Urinary bladder (tissue), 4 donors: ENCODE measurements around the gene ABHD6. TPM values are rescaled to one million over a fixed set of nuclear protein-coding genes. Genes with fewer than 3 reads are reported as not detected.
"Not testable (repeated sequence)": the region's sequence is repeated elsewhere in the genome, so short reads cannot be mapped to it uniquely, and the experiment has no call there.

Experiments
- DNase-seq: peaks from one replicate; pipeline ENCODE4 v3.0.0-alpha.2; 2015; ENCODE audit errors: extremely low spot score
- H3K27ac ChIP-seq: one replicate; pipeline ENCODE4 v1.5.1; 2013; ENCODE audit warnings: low read depth, mild to moderate bottlenecking, moderate library complexity
- H3K36me3 ChIP-seq: one replicate; pipeline ENCODE4 v1.6.1; 2013; ENCODE audit warnings: mild to moderate bottlenecking, moderate library complexity; ENCODE audit not compliant: insufficient read depth
- H3K4me1 ChIP-seq: one replicate; pipeline ENCODE4 v1.6.1; 2013; ENCODE audit warnings: mild to moderate bottlenecking, moderate library complexity; ENCODE audit not compliant: insufficient read depth
- H3K4me3 ChIP-seq: one replicate; pipeline ENCODE4 v1.5.1; 2013; ENCODE audit warnings: low read depth, low read length
- WGBS: extraction: QIAGEN DNeasy Blood & Tissue Kit; methylation state at CpG from one replicate; pipeline ENCODE4 v1.1.7; 2013; 5-methylcytosine and 5-hydroxymethylcytosine counted together
- polyA plus RNA-seq: library from polyadenylated mRNA; stranded (reverse); fragments of 200-250 nt; gene quantifications from one replicate; pipeline ENCODE4 v1.2.3, GENCODE V29; 2013
- total RNA-seq: library from RNA; depleted of rRNA; stranded (reverse); fragments of >200 nt; gene quantifications from one replicate; pipeline ENCODE4 v1.2.3, GENCODE V29; 2014
- donor health status: healthy with polysubstance abuse.
- donor health status: healthy.

The ABHD6 gene
- total and polyA plus RNA-seq, 2 donors = 7.2 to 8.8 TPM

DNA sequence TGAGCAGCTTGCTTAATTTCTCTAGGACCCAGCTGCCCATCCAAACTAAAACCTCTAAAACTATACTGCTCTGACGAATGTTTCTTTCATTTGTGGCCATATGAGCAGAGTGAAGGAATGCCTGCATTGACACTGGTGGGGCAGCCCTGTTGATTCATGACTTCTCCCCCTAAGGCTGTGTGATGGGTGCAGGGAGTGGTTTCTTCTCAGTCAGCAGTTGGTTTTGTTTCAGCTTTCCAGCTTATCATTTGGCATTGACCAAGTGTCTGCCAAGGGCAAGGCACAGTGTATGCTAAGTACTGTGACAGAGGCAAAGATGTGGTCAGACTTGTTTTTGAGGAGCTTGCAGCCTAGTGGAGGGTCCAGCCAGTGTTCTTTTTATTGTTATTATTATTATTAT is 4.7 kb downstream of the ABHD6 start:
- DNase-seq = no peak
- Histone ChIP-seq H3K4me1 (peaks cover 2% of the 10 kb centered on the region), H3K36me3 (no peaks in the 10 kb centered on the region), H3K27ac (no peak overlapping the region), H3K4me3 (no peak overlapping the region)
- WGBS = 78% methylated on average over 1 of the region's 1 CpG

DNA sequence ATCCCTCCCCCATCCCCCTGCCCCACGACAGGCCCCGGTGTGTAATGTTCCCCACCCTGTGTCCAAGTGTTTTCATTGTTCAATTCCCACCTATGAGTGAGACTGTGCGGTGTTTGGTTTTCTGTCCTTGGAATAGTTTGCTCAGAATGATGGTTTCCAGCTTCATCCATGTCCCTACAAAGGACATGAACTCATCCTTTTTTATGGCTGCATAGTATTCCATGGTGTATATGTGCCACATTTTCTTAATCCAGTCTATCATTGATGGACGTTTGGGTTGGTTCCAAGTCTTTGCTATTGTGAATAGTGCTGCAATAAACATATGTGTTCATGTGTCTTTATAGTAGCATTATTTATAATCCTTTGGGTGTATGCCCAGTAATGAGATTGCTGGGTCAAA is 5.3 kb downstream of the ABHD6 start:
- H3K36me3 ChIP-seq, H3K4me3 ChIP-seq, DNase-seq, H3K4me1 ChIP-seq, H3K27ac ChIP-seq: not testable (repeated sequence)
- WGBS = 72% methylated on average over 4 of the region's 4 CpGs

DNA sequence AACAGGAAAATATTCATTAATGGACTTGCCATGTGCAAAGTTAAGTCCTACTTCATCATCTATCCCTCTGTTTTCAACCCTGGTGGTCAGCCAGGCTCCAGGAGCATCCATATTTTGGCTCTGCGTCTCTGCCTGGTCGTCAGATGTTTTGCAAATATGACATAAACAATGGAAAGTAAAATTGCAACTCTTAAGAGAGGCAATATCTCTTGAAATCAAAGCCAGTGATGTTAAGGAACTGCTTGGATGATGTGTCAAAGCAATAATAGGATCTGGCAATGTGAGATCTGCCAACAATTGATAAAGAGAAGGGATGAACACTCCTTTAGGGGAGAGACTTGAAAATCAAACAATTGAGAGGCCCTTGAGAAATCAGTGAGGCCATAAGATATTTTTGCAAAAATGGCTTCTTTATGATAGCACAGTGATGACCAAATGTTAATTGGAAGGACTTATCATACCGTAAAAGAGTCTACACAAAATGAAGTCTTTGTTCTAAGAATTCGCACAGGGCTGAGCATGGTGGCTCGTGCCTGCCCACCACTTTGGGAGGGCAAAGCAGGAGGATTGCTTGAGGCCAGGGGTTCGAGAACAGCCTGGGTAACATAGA is 6.5 kb downstream of the ABHD6 start:
- Histone ChIP-seq H3K27ac (no peak overlapping the region), H3K4me1 (no peaks in the 10 kb centered on the region), H3K4me3 (no peak overlapping the region), H3K36me3 (no peaks in the 10 kb centered on the region)
- WGBS = 89% methylated on average over 6 of the region's 6 CpGs
- no peak for DNase-seq

DNA sequence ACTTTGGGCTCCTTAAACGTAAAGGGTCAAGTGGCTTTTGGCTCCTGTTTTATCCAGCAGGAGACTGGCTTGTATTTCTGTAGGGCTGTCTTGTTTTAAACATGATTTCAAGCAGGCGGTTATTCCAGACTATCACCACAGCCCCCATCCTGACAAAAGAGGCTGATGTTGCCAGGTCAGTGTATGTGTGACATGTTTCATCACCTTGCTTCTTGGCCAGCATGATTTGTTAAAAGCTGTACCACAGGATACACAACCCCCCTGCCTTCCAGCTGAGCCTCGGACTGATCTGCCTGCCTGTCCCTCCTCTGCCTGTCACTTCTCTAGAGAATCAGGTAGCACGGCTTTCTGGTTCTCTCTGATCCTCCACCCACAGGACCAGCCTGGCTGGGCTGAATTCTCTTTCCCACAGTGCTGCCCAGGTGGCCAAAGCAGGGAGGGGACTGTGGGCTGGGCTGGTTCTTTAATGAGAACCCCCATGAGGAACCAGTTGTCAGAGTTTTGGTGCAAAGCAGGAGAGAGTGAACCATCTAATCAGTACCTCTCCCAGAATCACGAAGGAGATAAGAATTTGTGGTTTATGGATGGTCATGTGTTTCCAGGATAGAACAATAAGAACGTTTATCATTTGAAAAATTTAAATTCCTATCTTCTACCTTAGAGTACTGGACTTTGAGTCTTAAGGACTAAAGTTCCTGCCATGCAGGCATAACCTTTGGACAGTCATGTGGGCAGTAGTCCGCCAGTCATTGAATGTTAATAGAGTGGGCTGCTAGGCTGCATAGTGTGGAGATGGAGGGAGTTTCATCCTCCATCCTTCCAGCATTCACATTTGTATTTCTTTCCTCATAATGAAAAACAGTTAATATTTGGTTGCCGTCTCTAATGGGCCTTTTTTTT is 8.8 kb downstream of the ABHD6 start:
- H3K36me3 ChIP-seq = no peaks in the 10 kb centered on the region
- no peak overlapping the region for H3K4me3 ChIP-seq
- 74% methylated on average over 8 of the region's 8 CpGs for WGBS
- H3K27ac ChIP-seq = no peak overlapping the region
- no peaks in the 10 kb centered on the region for H3K4me1 ChIP-seq
- no peak for DNase-seq

DNA sequence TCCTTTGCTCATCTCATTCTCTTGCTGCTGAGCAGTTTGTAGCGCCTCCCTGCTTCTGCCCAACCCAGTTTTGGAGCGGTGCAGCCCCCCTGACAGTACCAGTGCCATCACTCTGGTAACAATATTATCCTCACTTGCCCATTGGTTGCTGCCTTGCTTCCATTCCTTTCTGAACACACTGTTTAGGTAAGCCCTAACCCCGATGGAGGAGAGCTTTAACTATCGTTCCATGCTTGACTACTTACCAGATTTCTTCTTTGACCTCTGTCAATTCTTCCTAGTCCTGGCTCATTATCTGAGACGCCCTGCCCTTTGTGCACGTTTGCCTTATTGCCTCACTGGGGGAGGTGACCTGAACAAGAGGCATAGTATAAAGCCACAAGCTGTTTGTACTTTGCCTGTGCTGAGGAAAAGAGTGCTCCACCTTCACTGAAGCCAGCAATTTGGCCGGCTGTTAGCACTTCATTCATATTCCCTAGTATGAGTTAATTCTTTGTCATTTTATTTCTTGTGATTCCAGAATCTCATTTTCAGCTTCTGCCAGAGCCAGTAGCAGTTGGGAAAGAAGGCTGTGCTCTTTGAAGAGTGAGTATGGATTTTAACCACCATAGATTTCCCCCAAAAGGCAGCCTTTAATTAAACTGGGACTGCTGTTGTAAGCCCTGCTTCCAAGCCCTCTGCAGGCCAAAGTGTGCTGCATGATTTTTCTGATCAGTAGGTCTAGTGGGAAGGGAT is 11.9 kb downstream of the ABHD6 start:
- no peak overlapping the region for H3K27ac ChIP-seq
- no peak for DNase-seq
- H3K36me3 ChIP-seq = no peaks in the 10 kb centered on the region
- no peak overlapping the region for H3K4me3 ChIP-seq
- 66% methylated on average over 7 of the region's 7 CpGs for WGBS
- no peaks in the 10 kb centered on the region for H3K4me1 ChIP-seq

DNA sequence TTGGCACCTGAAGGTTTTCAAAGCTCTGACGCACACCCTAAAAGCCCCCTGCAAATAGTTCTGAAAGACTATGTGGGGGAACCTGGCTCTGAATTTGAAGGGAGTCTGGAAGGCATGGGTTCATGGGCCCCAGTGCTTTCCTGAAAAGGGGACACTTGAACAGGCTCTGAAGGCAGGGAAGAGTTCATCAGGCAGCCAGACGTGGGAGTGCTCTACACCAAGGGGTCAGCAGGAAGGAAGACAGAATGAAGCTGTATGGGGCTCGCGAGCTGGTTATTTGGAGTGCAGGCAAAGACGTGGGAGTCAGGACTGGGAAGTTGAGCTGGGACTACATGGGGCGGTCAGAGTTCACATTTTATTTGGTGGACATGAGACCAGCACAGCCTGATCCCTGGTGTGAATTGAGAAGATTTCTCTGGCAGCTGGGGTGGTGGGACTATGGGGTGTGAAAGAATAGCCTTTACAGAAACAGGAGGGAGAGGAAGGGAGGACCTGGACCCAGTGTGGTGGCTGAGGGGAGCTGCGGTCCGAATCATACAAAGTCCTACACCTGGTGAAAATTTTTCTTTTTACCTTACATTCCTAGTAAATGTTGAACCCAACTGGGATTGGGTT is 12.6 kb downstream of the ABHD6 start:
- H3K36me3 ChIP-seq = no peaks in the 10 kb centered on the region
- no peak overlapping the region for H3K4me3 ChIP-seq
- 86% methylated on average over 8 of the region's 8 CpGs for WGBS
- no peak for DNase-seq
- H3K27ac ChIP-seq = no peak overlapping the region
- H3K4me1 ChIP-seq = no peaks in the 10 kb centered on the region

DNA sequence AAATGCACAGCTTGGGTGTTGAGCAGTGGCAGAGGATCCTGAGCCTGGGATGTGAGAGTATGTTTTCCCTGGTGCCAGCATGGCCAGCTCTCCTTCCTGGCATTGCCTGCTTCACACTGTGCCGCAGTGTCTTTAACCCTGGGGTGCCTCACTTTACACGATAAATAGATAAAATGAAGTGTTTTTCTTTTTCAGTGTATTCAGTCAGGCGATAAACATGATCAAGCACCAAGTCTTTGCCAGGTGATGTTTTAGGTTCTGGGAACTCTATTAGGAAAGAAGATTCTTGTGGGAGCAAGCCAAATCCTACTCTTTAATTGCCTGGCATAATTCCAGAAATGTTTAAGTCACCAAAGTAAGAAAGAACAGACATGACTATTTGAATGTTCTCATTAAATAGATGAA is 14.0 kb downstream of the ABHD6 start:
- WGBS = 60% methylated on average over 3 of the region's 3 CpGs
- DNase-seq = no peak
- no peaks in the 10 kb centered on the region for H3K36me3 ChIP-seq
- H3K4me3 ChIP-seq = no peak overlapping the region
- no peaks in the 10 kb centered on the region for H3K4me1 ChIP-seq
- H3K27ac ChIP-seq = no peak overlapping the region

DNA sequence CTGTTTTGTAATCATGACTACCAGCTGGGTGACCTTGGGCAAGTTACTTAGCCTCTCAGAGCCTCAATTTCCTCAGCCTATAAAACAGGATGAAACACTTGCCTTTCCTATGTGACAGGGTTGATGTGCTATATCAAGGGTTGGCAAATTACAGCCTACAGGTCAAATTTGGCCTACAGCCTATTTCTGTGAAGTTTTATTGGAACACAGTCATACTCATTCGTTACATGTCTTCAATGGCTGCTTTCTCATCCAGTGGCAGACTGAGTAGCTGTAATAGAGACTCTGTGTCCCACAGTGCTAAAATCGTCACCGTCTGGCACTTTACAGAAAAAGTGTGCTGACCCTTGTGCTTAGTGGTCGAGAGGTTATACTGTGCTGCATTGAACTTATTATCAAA is 16.6 kb downstream of the ABHD6 start:
- DNase-seq = no peak
- H3K4me1 ChIP-seq = no peaks in the 10 kb centered on the region
- no peak overlapping the region for H3K27ac ChIP-seq
- WGBS = 77% methylated on average over 4 of the region's 4 CpGs
- no peaks in the 10 kb centered on the region for H3K36me3 ChIP-seq
- H3K4me3 ChIP-seq = no peak overlapping the region

DNA sequence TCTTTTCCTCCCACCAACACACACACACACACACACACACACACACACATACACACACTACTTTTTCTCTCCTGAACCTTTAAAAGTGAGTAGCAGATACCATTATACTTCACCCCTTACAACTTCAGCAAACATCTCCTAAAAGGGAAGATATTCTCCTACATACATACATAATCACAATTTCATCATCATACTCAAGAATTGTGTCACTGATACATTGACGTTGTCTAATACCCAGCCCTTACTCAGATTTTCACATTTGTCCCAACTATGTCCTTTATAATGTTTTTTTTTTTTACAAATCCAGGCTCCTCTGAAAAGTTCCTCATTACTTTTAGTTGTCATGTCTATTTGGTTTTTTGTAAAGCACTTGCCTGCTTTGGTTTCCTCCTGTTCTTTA is 18.5 kb downstream of the ABHD6 start:
- no peak overlapping the region for H3K27ac ChIP-seq
- 94% methylated on average over 1 of the region's 1 CpG for WGBS
- H3K36me3 ChIP-seq = no peaks in the 10 kb centered on the region
- H3K4me3 ChIP-seq = no peak overlapping the region
- no peak for DNase-seq
- H3K4me1 ChIP-seq = no peaks in the 10 kb centered on the region

DNA sequence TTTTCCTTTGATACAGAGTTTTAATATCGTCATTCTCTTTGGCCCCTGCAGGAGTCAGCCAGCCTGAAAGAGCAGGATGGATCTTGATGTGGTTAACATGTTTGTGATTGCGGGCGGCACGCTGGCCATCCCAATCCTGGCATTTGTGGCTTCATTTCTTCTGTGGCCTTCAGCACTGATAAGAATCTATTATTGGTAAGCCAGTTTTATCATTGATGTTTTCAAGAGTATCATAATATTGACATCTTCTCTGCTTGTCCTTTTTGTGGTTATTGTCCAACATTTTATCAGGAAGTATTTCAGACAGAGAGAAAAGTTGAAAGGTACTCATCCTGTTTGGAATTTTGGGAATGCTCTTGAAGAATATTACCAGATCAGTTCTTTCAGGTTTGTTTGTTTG is 18.9 kb downstream of the ABHD6 start:
- DNase-seq = no peak
- 92% methylated on average over 4 of the region's 4 CpGs for WGBS
- no peaks in the 10 kb centered on the region for H3K4me1 ChIP-seq
- no peak overlapping the region for H3K27ac ChIP-seq
- no peak overlapping the region for H3K4me3 ChIP-seq
- H3K36me3 ChIP-seq = no peaks in the 10 kb centered on the region

DNA sequence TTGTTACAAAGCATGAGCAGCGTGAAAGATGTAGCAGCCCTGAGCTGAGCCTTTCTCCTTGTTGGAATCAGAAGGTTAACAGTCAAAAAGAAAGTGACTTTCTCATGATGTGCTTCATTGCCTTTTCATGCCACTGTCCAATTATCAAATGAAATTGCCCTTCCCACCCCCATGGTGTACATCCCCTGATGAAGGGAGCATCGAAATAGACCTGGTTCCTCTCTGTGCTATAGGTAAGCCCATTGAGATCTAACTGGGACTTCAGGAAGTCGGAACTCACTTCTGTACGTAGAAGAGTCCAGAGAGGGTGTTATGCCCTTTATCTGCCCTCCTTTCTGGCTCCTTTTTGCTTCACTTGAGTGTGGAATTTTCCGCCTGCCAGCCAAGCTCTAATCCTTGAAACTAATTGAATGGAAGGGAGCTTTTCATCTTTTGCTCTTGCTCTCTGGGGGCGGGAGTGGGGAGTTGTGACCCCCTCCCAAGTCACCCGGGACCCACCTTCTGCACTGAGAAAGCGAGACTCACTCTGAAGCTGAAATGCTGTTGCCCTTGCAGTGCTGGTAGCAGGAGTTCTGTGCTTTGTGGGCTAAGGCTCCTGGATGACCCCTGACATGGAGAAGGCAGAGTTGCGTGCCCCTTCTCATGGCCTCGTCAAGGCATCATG is 20.9 kb downstream of the ABHD6 start:
- H3K36me3 ChIP-seq = no peaks in the 10 kb centered on the region
- H3K27ac ChIP-seq = no peak overlapping the region
- WGBS = 90% methylated on average over 10 of the region's 10 CpGs

DNA sequence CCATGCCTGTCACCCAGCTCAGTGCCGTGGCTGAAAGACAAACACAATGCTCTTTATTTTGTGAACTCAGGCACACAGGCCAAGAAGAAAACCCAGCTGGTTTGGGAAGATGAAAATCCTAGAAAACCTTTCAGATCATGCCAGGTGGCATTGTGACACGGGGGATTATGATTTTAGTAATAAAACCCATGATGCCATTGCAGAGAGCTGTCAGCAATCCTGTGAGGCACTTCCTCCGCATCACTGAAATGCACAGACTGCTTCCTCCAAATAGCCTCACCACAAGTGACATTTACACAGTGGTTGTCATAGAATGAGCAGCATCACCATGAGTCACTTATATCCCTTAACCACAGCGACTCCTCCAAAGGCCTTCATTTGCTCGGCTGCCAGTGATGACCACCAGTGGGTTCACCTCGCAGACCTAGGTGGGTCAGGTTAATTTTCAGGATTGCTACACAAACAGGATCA is 22.7 kb downstream of the ABHD6 start:
- H3K4me3 ChIP-seq = no peak overlapping the region
- H3K36me3 ChIP-seq = no peaks in the 10 kb centered on the region
- 89% methylated on average over 6 of the region's 6 CpGs for whole genome bisulfite sequencing
- no peak for DNase-seq
- H3K27ac ChIP-seq = no peak overlapping the region
- no peaks in the 10 kb centered on the region for H3K4me1 ChIP-seq

More for the DNA sequence above, 20.9 kb downstream of the ABHD6 start:
- DNase-seq = no peak
- Histone ChIP-seq H3K4me1 (no peaks in the 10 kb centered on the region), H3K4me3 (no peak overlapping the region)

DNA sequence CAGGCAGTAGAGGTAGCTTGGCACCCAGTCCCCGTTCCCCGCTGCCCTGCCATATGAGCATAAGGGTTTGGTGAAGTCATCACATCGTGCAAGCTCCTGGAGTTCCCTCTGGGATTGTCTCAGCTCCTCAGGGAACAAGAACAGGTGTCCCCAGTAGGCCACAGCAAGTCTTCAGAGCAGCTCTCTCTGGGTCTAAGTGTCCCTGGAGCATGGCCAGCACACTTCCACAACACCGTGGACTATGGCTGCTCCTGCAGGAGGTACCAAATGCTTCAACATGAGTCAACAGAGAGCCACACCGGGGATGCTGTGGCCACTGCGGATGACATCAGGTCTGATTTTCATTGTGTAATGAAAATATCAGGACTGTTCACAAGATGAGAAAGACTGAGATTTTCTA is 23.1 kb downstream of the ABHD6 start:
- no peak for DNase-seq
- Histone ChIP-seq H3K27ac (no peak overlapping the region), H3K4me3 (no peak overlapping the region), H3K36me3 (no peaks in the 10 kb centered on the region), H3K4me1 (no peaks in the 10 kb centered on the region)
- 87% methylated on average over 6 of the region's 6 CpGs for WGBS
